TTC549 (cell line): ENCODE results near the gene TMEM18.
"Not testable (repeated sequence)": the region's sequence is repeated elsewhere in the genome, so short reads cannot be mapped to it uniquely, and the experiment has no call there.

ENCODE experiments used
- FAIRE-seq: peaks from 2 replicates; lab custom pipeline; 2012; peaks lifted over from hg19 to GRCh38; lab: Jason Lieb, UNC

TMEM18 gene

GRCh38 chr2:693606-694005, 16.4 kb upstream of the TMEM18 start:
- no peak for FAIRE-seq

DNA sequence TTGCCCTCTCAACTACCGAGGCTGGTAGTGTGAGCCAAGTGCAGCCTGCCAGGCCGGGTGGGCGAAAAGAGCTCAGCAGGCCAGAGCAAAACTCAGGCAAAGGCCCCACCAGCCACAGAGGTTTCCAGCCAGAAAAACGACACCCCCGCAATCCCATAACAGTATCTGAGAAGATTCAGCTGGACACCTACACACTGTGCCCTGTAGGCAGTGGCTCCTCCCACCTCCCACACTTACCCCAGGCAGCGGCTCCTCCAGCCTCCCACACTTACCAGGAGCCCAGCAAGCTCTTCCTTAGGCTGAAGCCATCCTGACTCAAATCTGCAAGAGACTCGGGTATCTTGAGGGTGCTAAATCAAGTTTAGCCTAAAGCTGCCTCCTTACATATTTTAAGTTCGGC, 15.6 kb upstream of the TMEM18 start:
- FAIRE-seq: no peak

DNA sequence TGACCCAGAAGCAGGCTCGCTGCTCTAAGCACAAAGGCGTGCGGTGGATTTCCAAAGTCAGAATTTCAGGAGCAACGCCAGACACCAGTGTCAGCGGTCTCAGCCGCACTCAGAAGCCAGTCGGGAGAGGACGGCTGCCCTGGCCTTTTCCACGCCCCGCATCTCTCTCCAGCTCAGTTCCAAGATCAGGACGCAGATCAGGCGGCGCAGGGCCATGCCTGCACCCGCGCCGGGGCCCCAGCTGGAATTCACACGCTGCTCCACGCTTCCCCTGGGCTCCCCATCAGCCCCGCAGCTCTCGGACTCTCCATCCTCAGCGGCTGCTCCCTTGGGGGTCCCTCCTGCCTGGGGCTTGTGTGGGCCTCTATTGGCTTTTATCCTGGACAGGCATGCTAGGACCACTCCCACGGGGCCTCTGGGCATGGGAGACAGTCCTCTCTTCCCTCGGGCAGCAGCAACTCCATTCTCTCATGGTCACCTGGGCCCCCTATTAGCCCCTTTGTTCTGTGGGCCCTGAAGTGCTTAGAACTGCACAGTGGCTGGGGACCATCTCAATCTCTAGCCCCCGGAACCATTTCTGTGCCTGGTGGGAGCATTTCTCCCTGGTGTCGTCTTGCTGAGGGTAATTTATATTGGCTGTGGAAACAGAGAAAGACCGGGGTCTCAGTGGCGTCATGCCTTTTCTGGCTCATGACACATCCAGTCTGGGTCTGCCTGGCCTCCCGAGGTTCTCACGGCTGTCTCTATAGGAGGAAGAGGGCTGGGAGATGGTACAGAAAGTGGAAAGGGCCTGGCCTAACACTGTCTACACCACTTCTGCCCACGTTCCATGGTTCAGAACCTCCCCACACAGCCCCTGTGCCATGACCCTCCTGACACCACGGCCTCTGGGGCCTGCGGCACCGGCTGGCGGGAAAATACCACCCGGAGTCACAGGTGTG, 14.9 kb upstream of the TMEM18 start:
- FAIRE-seq: no peak

DNA sequence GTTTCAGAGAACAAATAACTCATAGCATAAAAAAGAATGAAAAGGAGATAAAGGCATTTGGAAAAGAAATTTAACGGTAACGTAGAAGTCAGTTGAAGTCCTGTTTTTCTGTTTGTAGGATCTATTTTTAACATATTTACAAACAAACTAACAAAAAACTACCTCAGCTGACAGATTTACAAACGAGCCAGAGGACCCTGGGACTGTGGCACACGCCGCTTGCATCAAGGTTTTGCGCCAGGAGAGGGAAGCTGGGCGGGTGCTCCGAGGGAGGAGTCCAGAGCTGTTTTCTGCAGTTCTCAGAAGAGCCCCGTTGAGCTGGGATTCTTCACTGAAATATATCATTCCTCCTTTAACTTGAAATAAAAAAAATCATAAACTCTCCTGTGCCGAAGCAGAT, 13.6 kb upstream of the TMEM18 start:
- no peak for FAIRE-seq

GRCh38 chr2:689877-690510, 12.8 kb upstream of the TMEM18 start:
- no peak for FAIRE-seq

GRCh38 chr2:689237-689636, 12.0 kb upstream of the TMEM18 start:
- no peak for FAIRE-seq

GRCh38 chr2:688504-689076, 11.4 kb upstream of the TMEM18 start:
- no peak for FAIRE-seq

DNA sequence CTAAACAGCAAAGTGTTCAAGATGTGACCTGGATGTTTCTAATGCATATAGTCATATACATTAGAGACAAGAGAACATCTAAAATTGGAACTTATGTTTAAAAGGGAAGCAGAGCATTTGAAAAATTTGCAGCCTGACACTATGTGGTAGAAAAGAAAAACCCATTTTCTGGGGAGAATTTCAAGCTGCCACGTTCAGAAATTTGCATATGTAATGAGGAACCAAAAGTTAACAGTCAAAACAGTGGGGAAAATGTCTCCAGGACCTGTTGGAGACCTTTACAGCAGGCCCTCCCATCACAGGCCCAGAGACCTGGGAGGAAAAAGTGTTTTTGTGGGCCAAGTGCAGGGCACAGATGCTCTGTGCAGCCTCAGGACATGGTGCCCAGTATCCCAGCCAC, 8.2 kb upstream of the TMEM18 start:
- FAIRE-seq: no peak

DNA sequence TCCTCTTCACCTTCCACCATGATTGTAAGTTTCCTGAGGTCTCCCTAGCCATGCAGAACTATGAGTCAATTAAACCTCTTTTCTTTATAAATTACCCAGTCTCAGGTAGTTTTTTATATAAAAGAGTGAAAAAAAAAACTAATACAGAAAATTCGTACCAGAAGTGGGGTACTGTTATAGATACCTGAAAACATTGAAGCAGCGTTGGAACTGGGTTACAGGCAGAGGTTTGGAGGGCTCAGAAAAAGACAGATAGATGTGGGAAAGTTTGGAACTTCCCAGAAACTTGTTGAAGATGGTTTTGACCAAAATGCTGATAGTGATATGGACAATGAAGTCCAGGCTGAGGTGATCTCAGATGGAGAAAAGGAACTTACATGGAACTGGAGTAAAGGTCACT, 7.7 kb upstream of the TMEM18 start:
- not testable (repeated sequence) for FAIRE-seq

- no peak for FAIRE-seq
Observed at GRCh38 chr2:682226-682625, 5.0 kb upstream of the TMEM18 start.

DNA sequence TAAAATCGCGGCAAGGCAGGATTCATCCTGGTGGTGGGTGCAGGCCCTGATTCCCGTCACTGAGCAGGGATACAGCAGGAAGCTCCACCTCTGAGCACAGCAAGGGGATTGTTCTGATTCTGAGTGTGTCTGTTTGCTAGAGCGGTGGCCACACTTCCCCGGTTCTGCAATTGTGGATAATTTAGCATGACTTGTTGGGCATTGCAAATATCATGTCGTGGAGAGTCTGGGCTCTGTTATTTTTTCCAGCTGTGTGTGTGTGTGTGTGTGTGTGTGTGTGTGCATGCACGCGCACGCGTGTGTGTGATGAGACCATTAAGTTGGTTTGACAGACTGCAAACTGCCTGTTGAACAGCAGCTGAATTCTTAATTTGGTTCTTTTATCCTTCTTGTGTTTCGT, 4.1 kb upstream of the TMEM18 start:
- FAIRE-seq: no peak

DNA sequence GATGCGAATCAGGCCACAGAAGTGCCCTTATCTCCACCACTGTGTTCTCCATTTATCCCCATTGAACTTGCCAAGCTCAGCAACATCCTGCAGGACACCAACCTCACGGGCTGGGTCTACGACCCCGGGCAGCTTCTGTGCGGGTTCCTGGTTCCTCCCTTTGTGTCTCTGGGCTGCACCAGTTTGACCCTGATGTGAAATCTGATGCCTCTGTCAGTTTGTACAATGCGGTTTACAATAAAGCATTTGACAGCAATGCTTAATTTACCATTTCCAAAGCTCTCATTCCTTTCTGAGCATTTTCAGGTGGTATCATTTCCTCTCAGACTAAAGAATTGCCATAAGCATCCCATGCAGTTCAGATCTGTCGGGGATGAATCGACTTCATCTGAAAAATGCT, 3.3 kb upstream of the TMEM18 start:
- no peak for FAIRE-seq

DNA sequence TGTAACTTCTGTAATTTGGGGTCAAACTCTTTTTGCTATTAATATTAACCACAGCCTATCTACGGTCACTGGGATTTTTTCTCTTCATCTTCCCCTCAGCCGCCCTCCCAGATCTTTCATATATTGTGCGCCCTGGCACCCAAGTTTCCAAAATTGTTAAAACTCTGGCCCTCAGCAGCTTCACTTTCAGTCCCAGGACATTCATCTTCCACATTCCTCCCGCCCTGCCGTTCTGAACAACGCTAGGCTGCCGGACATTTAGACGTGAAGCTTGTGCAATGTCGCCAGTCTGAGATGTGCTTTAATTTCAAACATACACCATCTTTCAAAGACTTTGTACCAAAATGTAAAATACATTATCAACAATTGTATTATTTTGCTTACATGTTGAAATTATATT, 1.8 kb upstream of the TMEM18 start:
- no peak for FAIRE-seq

DNA sequence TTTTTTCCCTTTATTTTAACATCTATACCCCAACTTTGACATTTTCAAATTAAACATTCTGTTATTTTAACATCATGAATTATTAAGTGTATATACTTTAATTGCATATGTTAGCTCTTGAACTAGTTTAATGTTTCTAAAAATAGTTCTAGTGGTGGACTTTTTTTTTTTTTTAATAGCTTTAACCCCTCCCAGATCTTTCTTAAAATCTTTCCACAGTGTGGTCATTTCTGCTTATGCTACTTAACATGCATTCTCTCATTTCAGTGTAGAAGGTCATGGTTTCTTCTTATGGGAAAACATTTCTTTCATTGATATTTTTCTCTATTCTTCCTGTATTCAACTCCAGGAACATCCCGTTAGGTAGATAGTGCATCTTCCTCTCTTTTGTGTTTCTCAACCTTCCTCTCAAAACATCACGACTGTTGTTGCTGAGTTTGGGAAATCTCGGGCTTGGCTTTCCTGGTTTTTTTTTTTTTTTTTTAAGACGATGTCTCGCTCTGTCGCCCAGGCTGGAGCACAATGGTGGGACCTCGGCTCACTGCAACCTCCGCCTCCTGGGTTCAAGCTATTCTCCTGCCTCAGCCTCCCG, 849 bp upstream of the TMEM18 start:
- no peak for FAIRE-seq

DNA sequence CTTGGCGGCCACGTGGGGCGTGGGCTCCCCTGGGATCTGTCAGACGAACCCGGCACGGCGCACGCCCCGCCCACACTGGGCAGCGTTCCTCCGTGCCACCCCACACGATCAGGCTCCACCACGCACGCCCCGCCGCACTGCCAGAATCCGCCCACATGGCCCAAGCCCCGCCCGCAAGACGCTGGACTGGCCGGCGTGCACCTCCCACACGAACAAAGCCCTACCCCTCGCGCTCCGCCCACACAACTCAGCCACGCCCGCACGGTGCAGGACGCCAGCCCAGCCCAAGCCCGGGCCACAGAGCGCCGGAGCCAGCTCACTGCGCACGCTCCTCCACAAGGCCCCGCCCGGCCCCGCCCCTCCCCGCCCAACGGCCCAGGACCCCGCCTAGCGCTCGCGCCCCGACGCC, 555 bp downstream of the TMEM18 start:
- FAIRE-seq: peak; percentile 26

DNA sequence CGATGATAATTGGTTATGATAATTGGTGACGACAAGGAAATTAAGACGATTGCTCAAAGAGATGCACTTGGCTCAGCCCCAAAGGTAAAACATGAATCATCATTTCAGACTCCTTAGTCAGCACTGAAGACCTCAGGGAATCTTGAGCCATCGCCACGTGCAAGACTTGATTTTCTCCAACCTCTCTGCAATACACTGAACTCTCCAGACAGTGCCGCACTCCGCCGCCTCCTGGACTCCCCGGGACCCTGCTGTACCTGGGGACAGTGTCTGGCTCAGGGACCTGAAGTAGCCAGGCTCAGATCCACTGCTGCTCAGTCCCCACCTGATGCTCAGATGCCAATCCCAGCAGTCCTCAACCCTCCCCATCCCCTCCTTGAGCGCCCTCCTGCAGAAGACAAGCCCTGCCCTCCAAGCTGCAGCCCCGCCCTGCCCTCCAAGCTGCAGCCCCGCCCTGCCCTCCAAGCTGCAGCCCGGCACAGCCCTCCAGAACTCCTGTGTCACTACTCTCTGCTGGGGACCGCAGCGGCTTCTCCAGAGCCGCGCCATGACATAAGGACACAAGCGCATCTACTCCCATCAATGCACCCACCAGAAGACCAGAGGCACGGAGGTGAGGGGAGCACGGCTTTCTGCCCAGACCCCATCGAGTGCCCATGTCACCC, 1.1 kb downstream of the TMEM18 start:
- no peak for FAIRE-seq

GRCh38 chr2:675460-675859, 1.7 kb downstream of the TMEM18 start:
- FAIRE-seq: no peak

GRCh38 chr2:675051-675450, 2.2 kb downstream of the TMEM18 start:
- no peak for FAIRE-seq

DNA sequence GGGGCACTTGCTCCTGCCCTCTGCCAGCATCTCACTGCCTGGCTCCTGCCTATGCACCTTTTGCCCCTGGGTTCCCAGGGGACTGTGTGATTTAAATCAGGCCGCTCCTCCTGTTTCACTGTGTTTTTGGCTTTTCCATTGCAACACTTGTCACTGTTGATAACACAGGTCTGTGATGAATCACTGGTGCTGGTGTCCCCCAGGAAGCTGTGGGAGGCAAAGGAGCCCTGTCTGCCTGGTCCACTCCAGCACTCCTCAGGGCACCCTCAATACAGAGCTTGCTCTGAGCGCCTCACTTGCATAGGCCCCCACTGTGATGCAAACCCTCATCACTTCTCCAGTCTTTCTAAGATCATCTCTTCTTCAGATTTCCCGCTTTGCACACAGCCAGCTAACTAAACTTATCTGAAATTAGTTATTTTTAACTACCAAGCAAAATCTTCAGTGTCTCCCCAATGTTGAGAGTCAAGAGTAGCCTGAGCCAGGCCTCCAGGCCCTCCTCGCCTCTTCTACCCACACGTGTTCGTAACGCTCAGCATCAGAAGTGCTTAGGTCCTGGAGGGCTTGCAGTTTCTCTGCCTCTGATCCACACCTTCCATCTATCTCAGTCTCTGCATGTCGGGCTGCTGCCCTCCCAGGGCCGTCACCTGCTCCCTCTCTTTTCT, 2.8 kb downstream of the TMEM18 start:
- no peak for FAIRE-seq

- no peak for FAIRE-seq
Observed at GRCh38 chr2:673615-674320, 3.4 kb downstream of the TMEM18 start.

- FAIRE-seq: no peak
Observed at GRCh38 chr2:673016-673415, 4.2 kb downstream of the TMEM18 start.

DNA sequence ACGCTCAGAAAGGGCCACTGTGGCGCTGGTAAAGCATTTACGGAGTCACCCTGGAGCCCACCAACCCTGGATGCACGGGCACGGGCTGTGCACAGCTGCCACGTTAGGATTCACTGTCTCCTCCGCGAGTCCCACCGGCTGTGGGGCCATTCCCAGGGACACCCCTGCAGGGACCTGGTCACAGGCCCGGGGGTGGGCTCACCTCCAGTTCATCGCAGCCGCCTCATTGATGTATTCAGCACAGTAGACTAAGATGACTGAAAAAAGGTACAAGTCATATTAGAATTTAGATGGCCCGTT, 4.7 kb downstream of the TMEM18 start:
- no peak for FAIRE-seq
